GM12873 (cell line): ENCODE results near the gene ENG.

Source experiments
- CTCF ChIP-seq: IDR thresholded peaks from 2 replicates; pipeline ENCODE4 v1.5.1; 2012; ENCODE audit warnings: low read depth, mild to moderate bottlenecking, moderate library complexity, low read length, control low read depth; ENCODE audit not compliant: insufficient read depth; ENCODE audit errors: missing control alignments

ENG gene

DNA sequence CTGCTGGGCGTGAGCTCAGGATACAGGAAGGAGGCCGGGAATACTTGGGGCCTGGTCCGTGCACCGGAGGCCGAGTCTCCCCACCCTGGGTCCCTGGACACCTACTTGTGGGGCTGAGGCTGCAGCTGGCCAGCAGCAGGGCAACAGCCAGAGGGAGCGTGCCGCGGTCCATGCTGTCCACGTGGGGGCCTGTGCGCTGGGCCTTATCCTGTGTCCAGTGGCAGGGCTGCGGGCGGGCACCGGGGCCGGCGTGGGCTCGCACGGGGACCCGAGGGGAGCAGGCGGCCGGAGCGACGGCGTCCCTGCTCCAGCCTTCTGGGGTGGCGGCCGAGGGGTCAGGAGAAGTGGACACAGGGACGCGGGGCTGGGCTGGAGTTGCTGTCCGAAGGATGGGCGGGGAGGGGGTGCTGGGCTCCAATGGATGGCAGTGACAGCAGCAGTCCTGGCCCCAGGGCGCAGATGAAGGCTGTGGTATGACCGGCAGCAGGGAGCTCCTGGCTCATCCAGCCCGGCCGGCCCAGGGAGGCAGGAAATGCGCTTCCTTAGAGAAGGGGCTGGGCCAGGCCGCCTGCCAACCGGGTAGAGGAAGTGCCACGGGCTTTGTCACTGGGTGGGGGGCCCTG, at the start of gene ENG:
Gene ENG, minus strand, starts transcription at position 475 of the 623 bp plus-strand sequence. Its CDS starts 303 bp downstream, at position 172.
- TF ChIP-seq CTCF, result peak; percentile 13

DNA sequence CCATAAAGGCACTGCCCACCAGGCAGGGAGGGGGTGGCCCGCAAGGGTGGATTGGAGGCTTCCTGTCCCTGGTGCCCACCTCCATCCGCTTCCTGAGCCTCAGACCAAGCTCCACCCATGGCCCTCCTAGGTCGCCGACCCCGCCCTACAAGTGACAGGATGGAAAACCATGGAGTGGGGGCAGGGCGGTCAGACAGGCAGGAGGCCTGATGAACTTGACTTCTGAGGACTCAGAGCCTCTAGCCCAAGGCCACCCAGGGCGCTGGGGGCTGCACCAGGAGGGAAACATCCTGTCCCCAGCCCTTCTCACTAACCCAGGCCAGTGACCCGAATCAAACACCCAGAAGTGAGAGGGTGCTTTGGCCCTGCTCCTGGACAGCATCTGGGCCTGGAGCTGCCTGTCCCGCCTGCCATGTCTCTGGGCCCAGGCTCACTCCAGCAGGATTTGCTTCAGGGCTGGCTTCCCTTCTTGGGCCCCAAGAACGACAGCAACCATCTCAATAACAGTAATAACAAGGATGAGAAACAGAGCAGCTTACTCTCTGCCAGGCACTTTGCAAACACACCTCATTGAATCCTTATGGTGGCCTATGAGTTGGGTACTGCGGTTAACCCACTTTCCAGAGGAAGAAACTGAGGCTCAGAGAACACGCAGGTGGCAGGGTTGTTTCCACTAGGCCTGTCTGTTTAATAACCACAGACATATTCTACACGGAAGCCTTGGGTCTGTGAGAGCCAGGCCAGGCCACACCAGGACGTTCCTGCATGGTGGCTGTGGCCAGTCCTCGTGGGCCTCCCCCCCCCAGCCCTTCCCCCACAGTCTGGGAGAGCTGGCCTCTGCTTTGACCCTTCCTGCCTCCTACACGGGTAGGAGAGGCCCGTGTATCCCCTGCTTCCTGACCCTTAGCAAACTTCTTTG, 49.4 kb upstream of the ENG start:
- no peak for TF ChIP-seq CTCF

GRCh38 chr9:127899128-127899943, 44.9 kb upstream of the ENG start, which contains the start of gene ST6GALNAC6:
Gene ST6GALNAC6, minus strand, starts transcription at chr9:127899603. Its CDS starts 1,622 bp downstream, at chr9:127897981.
- no peak for TF ChIP-seq CTCF

GRCh38 chr9:127898433-127899127, 44.1 kb upstream of the ENG start:
- TF ChIP-seq CTCF, result no peak

GRCh38 chr9:127897193-127897692, 42.8 kb upstream of the ENG start:
- TF ChIP-seq CTCF, result no peak

- no peak for TF ChIP-seq CTCF
Observed at GRCh38 chr9:127896395-127897192, 42.1 kb upstream of the ENG start.
